ENCODE measurements around the gene RPP38.

GRCh38 chr10:15137636-15138035 lies 40.5 kb downstream of the RPP38 start:
- no peak for TF ChIP-seq CTCF (IDR thresholded peaks at IDR 0.05; ENCODE audit: insufficient read depth, low read length)
- no peak for TF ChIP-seq REST (IDR thresholded peaks at IDR 0.05; ENCODE audit: insufficient replicate concordance, low read depth)
- TF ChIP-seq POLR2AphosphoS5 (IDR thresholded peaks at IDR 0.05; ENCODE audit: low read depth): no peak
- no peak for TF ChIP-seq GABPA (IDR thresholded peaks at IDR 0.05; ENCODE audit: low read depth)
